ENCODE measurements around the gene GREM1.
A peak's percentile ranks its signal among the peaks of the same experiment; 100 is the strongest.

Gene GREM1

DNA sequence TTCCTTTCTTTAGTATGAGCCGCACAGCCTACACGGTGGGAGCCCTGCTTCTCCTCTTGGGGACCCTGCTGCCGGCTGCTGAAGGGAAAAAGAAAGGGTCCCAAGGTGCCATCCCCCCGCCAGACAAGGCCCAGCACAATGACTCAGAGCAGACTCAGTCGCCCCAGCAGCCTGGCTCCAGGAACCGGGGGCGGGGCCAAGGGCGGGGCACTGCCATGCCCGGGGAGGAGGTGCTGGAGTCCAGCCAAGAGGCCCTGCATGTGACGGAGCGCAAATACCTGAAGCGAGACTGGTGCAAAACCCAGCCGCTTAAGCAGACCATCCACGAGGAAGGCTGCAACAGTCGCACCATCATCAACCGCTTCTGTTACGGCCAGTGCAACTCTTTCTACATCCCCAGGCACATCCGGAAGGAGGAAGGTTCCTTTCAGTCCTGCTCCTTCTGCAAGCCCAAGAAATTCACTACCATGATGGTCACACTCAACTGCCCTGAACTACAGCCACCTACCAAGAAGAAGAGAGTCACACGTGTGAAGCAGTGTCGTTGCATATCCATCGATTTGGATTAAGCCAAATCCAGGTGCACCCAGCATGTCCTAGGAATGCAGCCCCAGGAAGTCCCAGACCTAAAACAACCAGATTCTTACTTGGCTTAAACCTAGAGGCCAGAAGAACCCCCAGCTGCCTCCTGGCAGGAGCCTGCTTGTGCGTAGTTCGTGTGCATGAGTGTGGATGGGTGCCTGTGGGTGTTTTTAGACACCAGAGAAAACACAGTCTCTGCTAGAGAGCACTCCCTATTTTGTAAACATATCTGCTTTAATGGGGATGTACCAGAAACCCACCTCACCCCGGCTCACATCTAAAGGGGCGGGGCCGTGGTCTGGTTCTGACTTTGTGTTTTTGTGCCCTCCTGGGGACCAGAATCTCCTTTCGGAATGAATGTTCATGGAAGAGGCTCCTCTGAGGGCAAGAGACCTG lies 13.2 kb downstream of the GREM1 start:
- DNase-seq (ENCODE audit: low spot score) = peak; percentile 19

- DNase-seq (ENCODE audit: low spot score) = no peak
Measured at GRCh38 chr15:32732574-32733157, 14.9 kb downstream of the GREM1 start.

DNA sequence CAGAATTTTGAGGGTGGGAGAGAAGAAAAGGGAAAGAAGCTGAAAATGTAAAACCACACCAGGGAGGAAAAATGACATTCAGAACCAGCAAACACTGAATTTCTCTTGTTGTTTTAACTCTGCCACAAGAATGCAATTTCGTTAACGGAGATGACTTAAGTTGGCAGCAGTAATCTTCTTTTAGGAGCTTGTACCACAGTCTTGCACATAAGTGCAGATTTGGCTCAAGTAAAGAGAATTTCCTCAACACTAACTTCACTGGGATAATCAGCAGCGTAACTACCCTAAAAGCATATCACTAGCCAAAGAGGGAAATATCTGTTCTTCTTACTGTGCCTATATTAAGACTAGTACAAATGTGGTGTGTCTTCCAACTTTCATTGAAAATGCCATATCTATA lies 15.5 kb downstream of the GREM1 start:
- no peak for DNase-seq (ENCODE audit: low spot score)

DNA sequence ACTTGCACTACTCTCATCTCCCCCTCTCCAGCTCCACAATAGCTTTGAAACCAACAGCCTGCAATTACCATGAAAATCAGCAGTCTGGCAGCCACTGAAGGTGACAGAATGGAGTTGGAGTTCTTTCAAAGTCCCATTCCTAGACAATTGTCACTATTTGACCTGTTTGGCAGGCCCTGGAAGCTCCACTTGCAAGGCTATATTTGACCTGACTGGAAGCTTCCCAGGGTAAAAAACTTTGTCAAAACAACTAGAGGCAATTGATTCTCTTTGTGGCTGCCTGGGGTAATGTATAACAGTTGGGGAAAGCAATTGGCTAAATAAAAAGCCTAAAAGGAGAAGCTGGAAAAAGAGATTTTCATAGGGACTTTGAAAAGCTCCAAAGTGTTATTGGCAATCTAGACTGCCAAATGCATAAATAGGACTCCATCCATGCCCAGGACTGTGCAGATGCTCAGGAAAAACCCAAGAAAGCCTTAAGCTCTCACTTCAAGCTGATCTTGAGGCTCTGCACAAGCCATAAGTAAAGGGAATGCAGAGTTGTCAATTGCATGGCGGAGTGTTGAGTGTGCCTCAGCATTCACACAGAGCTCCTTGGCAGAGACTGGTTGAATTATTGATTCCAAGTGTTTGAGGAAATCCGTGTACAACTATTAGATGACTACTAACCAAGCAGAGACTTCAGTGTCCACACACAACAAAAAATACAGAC lies 18.3 kb downstream of the GREM1 start:
- no peak for DNase-seq (ENCODE audit: low spot score)

DNA sequence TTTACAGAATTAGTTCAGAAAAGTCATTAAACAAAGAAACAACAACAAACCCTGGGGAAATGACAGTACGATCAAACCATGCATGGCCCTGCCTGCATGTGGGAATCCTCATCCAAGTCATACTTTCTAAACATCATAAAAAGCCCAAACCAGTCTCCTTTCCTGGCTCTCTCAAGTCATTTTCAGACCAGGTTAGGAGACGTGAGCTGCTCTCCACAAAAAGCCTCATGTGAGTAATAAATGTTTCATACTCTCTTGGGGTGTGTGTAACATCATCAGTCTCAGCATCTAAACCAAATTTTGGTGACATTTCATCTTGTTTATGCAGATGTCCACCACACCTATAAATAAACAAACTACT lies 18.9 kb downstream of the GREM1 start:
- DNase-seq (ENCODE audit: low spot score) = no peak

- DNase-seq (ENCODE audit: low spot score) = no peak
Measured at GRCh38 chr15:32737304-32737703, 19.5 kb downstream of the GREM1 start.

- DNase-seq (ENCODE audit: low spot score) = no peak
Measured at GRCh38 chr15:32738666-32739065, 20.9 kb downstream of the GREM1 start.

GRCh38 chr15:32739522-32740063 lies 21.8 kb downstream of the GREM1 start:
- no peak for DNase-seq (ENCODE audit: low spot score)

- DNase-seq (ENCODE audit: low spot score) = no peak
Measured at GRCh38 chr15:32743411-32744140, 25.8 kb downstream of the GREM1 start.

DNA sequence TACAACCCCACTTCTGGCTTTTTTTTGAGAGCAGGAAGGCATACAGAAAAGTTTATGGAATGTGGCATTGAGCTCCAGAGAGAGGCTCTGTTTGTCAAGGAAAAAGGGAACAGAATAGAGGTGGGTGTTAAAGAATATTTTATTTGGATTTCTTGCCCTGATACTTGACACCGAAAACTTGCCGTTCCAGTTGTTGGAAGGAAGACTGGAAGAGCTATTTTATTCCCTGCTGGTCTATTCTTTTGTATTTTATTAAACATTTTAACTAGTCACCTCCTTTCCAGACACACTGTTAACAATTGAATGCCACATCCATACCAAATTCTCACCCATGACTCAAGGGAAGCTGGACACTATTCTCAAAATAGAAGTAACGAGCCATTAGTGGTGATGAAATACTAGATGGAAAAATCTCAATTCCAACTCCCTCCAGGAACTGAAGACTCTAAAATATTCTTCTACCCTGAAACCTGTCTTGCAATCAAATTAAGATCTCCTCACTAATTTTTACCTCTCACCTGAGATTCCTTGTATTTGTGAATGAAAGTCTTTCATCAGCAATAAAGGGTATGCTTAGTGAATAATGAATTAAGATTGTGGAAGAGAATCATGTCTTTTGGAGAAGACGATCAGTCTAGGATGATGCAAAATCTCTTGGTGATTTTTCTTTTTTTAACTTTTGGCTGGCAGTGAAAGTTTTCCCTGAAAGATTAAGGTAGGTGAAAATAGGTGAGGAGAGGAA lies 28.5 kb downstream of the GREM1 start:
- DNase-seq (ENCODE audit: low spot score) = no peak

DNA sequence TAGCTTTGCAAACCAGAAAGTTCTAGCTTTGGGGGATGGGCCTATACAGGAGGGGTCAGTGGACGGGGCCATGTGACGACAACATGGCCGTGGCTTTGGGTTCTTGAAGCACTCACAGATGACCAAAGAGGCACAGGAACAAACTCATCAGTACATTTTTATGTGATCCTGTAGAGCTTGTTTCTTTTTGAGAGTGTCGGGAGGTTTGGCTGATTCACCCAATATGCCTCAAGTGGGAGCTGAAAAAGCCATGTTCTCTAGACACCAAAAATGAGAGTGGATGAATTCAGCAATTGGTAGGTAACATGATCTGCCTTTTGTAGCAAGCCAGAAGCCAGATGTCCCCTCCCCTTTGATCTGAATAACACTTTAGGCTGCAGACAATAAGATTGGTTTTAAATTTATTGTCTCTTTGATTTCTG lies 30.1 kb downstream of the GREM1 start:
- DNase-seq (ENCODE audit: low spot score) = no peak

GRCh38 chr15:32750979-32751378 lies 33.2 kb downstream of the GREM1 start:
- DNase-seq (ENCODE audit: low spot score) = no peak

DNA sequence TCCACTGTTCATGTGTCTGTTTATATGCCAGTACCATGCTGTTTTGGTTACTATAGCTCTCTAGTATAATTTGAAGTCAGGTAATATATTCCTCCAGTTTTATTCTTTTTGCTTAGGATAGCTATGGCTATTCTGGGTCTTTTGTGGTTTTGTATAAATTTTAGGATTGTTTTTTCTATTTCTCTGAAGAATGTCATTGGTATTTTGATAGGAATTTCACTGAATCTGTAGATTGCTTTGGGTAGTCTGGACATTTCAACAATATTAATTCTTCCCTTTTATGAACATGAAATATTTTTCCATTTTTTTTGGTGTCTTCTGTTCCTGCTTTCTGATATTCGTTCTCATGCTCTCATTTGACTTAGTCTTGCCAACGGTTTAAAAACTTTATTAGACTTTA lies 39.6 kb downstream of the GREM1 start:
- DNase-seq (ENCODE audit: low spot score) = no peak

GRCh38 chr15:32763295-32763694 lies 45.5 kb downstream of the GREM1 start:
- DNase-seq (ENCODE audit: low spot score) = no peak

DNA sequence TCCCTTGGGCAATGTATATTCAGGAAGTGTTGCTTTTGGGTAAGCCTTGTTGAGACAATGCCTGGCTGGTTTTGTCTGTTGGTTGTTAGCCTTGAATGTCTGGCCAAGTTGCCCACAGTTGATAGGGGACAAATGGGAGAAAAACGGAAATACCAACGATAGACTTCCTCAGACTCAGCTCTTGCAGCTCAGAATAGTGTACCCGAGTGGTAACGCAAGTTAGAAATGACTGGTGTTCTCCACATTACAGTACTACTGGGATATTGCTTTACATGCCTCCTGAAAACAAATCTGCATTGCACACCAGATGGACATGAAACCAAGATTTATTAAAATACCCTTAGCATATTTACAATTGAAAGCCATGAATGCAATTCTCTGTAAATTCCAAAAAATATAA lies 47.4 kb downstream of the GREM1 start:
- no peak for DNase-seq (ENCODE audit: low spot score)

- DNase-seq (ENCODE audit: low spot score) = no peak
Measured at GRCh38 chr15:32766101-32766500, 48.3 kb downstream of the GREM1 start.

DNA sequence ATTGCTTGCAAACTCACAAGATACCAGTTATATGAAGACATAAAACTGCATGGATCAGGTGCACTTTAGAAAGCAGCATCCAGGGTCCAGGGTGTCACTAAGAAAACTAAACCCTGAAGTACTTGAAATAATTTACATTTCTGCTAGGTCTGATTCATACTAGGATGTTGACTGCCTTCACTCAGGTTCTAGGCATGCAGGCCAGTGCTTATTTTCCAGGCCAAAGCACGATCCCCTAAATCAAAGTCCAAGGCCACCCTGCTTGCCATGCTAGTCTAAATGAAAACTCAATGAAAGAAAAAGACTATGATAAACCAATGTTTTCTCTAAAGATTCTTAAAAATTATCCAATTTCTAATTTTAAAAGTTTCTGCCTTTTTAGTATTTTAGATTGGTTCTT lies 49.4 kb downstream of the GREM1 start:
- DNase-seq (ENCODE audit: low spot score) = no peak

GRCh38 chr15:32774022-32774421 lies 56.2 kb downstream of the GREM1 start:
- no peak for DNase-seq (ENCODE audit: low spot score)

GRCh38 chr15:32775103-32775502 lies 57.3 kb downstream of the GREM1 start:
- DNase-seq (ENCODE audit: low spot score) = no peak

DNA sequence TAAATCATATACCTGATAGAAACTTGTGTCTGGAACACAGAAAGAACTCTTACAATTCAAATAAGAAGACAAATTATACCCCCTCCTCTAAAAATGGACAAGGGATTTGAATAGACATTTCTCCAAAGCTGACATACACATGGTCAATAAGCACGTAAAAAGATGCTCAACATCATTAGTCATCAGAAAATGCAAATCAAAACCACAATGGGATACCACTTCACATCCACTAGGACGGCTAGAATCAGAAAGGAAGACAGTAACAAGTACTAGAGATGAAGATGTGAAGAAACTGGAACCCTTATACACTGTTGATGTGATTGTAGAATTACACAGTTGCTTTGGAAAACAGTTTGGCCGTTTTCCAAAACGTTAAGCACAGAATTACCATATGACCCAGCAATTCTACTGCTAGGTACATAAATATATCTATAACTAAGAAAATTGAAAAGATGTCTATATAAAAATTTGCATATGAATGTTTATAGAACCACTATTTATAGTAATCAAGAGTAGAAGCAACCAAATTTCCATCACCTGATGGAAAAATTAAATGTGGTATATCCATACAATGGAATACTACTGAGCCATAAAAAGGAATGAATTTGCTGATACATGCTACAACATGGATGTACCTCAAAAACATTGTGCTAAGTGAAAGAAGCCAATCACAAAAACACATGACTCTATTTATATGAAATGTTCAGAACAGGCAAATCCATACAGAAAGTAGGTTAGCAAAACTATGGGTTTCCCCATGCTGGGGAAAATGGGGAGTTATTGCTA lies 60.8 kb downstream of the GREM1 start:
- DNase-seq (ENCODE audit: low spot score) = no peak
